ENCODE results near the gene RIPPLY3. TPM values are rescaled to one million over a fixed set of nuclear protein-coding genes. Genes with fewer than 3 reads are reported as not detected.

RIPPLY3 gene
- total and polyA plus RNA-seq, 2 experiments from 2014 or later, result 2.5 to 2.8 TPM

DNA sequence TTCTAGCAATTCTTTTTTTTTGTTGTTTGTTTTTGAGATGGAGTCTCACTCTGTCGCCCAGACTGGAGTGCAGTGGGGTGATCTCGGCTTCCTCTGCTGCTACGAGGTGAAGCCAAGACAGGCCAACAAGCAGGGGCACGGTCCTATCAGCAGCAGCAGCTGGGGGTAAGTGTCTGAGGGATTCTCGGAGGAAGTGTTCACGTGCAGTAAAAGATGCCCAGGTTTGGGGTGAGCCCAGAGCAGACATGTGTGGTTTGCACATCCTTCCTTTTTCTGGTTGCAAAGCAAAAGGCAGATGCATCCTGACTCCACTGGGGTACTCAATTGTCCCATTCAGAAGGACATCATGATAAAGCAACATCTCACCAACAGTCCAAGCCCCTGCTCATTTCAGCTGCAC is 38.6 kb downstream of the RIPPLY3 start:
- Mint-ChIP-seq H3K4me1 (peaks cover 33% of the 10 kb centered on the region), H3K27ac (no peak overlapping the region), H3K27me3 (ENCODE audit: insufficient read depth, low read depth, poor library complexity) (peaks cover 35% of the 10 kb centered on the region), H3K9me3 (no peaks in the 10 kb centered on the region), H3K4me3 (no peak overlapping the region), H3K36me3 (ENCODE audit: low read depth) (no peaks in the 10 kb centered on the region)
- no peak for ATAC-seq
- H3K4me2 ChIP-seq, result no peak overlapping the region
- H3K9me2 ChIP-seq (ENCODE audit: insufficient read depth), result no peaks in the 10 kb centered on the region
- no peak overlapping the region for H3K27ac ChIP-seq (ENCODE audit: low read depth)
- H2AFZ ChIP-seq, result no peak overlapping the region
- TF ChIP-seq JUNB (IDR thresholded peaks at IDR 0.05; ENCODE audit: unreplicated experiment), result no peak
- no peak for TF ChIP-seq EZH2phosphoT487 (IDR thresholded peaks at IDR 0.05; ENCODE audit: unreplicated experiment)
- TF ChIP-seq NANOG (IDR thresholded peaks at IDR 0.05; ENCODE audit: borderline replicate concordance), result no peak
- TF ChIP-seq CREB1 (CRISPR knock-in tag; IDR thresholded peaks at IDR 0.05; ENCODE audit: low read depth), result no peak
- TF ChIP-seq, protein P1, sequence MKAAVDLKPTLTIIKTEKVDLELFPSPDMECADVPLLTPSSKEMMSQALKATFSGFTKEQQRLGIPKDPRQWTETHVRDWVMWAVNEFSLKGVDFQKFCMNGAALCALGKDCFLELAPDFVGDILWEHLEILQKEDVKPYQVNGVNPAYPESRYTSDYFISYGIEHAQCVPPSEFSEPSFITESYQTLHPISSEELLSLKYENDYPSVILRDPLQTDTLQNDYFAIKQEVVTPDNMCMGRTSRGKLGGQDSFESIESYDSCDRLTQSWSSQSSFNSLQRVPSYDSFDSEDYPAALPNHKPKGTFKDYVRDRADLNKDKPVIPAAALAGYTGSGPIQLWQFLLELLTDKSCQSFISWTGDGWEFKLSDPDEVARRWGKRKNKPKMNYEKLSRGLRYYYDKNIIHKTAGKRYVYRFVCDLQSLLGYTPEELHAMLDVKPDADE (IDR thresholded peaks at IDR 0.05), result no peak
- no peak for TF ChIP-seq ZNF331 (CRISPR knock-in tag; IDR thresholded peaks at IDR 0.05; ENCODE audit: low read depth)
- TF ChIP-seq, protein P2, sequence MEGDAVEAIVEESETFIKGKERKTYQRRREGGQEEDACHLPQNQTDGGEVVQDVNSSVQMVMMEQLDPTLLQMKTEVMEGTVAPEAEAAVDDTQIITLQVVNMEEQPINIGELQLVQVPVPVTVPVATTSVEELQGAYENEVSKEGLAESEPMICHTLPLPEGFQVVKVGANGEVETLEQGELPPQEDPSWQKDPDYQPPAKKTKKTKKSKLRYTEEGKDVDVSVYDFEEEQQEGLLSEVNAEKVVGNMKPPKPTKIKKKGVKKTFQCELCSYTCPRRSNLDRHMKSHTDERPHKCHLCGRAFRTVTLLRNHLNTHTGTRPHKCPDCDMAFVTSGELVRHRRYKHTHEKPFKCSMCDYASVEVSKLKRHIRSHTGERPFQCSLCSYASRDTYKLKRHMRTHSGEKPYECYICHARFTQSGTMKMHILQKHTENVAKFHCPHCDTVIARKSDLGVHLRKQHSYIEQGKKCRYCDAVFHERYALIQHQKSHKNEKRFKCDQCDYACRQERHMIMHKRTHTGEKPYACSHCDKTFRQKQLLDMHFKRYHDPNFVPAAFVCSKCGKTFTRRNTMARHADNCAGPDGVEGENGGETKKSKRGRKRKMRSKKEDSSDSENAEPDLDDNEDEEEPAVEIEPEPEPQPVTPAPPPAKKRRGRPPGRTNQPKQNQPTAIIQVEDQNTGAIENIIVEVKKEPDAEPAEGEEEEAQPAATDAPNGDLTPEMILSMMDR (conservative IDR thresholded peaks at IDR 0.05; ENCODE audit: low read depth in 2 of 2), result no peak
- TF ChIP-seq POLR2AphosphoS5 (IDR thresholded peaks at IDR 0.05; ENCODE audit: low read depth), result no peak
- TF ChIP-seq STAT1 (IDR thresholded peaks at IDR 0.05; ENCODE audit: unreplicated experiment), result no peak
- TF ChIP-seq EZH2 (IDR thresholded peaks at IDR 0.05; ENCODE audit: low read depth, unreplicated experiment), result no peak
- TF ChIP-seq, protein P3, sequence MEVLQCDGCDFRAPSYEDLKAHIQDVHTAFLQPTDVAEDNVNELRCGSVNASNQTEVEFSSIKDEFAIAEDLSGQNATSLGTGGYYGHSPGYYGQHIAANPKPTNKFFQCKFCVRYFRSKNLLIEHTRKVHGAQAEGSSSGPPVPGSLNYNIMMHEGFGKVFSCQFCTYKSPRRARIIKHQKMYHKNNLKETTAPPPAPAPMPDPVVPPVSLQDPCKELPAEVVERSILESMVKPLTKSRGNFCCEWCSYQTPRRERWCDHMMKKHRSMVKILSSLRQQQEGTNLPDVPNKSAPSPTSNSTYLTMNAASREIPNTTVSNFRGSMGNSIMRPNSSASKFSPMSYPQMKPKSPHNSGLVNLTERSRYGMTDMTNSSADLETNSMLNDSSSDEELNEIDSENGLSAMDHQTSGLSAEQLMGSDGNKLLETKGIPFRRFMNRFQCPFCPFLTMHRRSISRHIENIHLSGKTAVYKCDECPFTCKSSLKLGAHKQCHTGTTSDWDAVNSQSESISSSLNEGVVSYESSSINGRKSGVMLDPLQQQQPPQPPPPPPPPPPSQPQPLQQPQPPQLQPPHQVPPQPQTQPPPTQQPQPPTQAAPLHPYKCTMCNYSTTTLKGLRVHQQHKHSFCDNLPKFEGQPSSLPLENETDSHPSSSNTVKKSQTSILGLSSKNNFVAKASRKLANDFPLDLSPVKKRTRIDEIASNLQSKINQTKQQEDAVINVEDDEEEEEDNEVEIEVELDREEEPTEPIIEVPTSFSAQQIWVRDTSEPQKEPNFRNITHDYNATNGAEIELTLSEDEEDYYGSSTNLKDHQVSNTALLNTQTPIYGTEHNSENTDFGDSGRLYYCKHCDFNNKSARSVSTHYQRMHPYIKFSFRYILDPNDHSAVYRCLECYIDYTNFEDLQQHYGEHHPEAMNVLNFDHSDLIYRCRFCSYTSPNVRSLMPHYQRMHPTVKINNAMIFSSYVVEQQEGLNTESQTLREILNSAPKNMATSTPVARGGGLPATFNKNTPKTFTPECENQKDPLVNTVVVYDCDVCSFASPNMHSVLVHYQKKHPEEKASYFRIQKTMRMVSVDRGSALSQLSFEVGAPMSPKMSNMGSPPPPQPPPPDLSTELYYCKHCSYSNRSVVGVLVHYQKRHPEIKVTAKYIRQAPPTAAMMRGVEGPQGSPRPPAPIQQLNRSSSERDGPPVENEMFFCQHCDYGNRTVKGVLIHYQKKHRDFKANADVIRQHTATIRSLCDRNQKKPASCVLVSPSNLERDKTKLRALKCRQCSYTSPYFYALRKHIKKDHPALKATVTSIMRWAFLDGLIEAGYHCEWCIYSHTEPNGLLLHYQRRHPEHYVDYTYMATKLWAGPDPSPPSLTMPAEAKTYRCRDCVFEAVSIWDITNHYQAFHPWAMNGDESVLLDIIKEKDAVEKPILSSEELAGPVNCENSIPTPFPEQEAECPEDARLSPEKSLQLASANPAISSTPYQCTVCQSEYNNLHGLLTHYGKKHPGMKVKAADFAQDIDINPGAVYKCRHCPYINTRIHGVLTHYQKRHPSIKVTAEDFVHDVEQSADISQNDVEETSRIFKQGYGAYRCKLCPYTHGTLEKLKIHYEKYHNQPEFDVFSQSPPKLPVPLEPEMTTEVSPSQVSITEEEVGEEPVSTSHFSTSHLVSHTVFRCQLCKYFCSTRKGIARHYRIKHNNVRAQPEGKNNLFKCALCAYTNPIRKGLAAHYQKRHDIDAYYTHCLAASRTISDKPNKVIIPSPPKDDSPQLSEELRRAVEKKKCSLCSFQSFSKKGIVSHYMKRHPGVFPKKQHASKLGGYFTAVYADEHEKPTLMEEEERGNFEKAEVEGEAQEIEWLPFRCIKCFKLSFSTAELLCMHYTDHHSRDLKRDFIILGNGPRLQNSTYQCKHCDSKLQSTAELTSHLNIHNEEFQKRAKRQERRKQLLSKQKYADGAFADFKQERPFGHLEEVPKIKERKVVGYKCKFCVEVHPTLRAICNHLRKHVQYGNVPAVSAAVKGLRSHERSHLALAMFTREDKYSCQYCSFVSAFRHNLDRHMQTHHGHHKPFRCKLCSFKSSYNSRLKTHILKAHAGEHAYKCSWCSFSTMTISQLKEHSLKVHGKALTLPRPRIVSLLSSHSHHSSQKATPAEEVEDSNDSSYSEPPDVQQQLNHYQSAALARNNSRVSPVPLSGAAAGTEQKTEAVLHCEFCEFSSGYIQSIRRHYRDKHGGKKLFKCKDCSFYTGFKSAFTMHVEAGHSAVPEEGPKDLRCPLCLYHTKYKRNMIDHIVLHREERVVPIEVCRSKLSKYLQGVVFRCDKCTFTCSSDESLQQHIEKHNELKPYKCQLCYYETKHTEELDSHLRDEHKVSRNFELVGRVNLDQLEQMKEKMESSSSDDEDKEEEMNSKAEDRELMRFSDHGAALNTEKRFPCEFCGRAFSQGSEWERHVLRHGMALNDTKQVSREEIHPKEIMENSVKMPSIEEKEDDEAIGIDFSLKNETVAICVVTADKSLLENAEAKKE (CRISPR knock-in tag; IDR thresholded peaks at IDR 0.05), result no peak
- TF ChIP-seq, protein P4, sequence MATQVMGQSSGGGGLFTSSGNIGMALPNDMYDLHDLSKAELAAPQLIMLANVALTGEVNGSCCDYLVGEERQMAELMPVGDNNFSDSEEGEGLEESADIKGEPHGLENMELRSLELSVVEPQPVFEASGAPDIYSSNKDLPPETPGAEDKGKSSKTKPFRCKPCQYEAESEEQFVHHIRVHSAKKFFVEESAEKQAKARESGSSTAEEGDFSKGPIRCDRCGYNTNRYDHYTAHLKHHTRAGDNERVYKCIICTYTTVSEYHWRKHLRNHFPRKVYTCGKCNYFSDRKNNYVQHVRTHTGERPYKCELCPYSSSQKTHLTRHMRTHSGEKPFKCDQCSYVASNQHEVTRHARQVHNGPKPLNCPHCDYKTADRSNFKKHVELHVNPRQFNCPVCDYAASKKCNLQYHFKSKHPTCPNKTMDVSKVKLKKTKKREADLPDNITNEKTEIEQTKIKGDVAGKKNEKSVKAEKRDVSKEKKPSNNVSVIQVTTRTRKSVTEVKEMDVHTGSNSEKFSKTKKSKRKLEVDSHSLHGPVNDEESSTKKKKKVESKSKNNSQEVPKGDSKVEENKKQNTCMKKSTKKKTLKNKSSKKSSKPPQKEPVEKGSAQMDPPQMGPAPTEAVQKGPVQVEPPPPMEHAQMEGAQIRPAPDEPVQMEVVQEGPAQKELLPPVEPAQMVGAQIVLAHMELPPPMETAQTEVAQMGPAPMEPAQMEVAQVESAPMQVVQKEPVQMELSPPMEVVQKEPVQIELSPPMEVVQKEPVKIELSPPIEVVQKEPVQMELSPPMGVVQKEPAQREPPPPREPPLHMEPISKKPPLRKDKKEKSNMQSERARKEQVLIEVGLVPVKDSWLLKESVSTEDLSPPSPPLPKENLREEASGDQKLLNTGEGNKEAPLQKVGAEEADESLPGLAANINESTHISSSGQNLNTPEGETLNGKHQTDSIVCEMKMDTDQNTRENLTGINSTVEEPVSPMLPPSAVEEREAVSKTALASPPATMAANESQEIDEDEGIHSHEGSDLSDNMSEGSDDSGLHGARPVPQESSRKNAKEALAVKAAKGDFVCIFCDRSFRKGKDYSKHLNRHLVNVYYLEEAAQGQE (IDR thresholded peaks at IDR 0.05; ENCODE audit: unreplicated experiment), result no peak
- TF ChIP-seq ZNF114 (CRISPR knock-in tag; IDR thresholded peaks at IDR 0.05), result no peak
- no peak for DNase-seq (ENCODE audit: low spot score)
- H4K20me1 ChIP-seq (replicated peaks; ENCODE audit: insufficient read depth), result no peaks in the 10 kb centered on the region
- peaks cover 11% of the 10 kb centered on the region; the same call in 1 of the 2 replicates for H3K4me1 ChIP-seq (ENCODE audit: insufficient read depth)
- peaks cover 51% of the 10 kb centered on the region for H3K27me3 ChIP-seq (ENCODE audit: insufficient read depth)
- H3K36me3 ChIP-seq (ENCODE audit: insufficient read depth), result no peaks in the 10 kb centered on the region
- no peaks in the 10 kb centered on the region for H3K79me2 ChIP-seq (replicated peaks; ENCODE audit: insufficient read depth)
- H3F3A ChIP-seq (replicated peaks; ENCODE audit: low read depth), result no peaks in the 10 kb centered on the region
- H3K4me3 ChIP-seq, result no peak overlapping the region

Measured in GM23338 (cell line).